ENCODE data around the gene PRR3. TPM values are rescaled to one million over a fixed set of nuclear protein-coding genes. Genes with fewer than 3 reads are reported as not detected.

Gene PRR3
- polyA plus RNA-seq, 3 donors = 2.8 to 7.1 (median 3.6) TPM

DNA sequence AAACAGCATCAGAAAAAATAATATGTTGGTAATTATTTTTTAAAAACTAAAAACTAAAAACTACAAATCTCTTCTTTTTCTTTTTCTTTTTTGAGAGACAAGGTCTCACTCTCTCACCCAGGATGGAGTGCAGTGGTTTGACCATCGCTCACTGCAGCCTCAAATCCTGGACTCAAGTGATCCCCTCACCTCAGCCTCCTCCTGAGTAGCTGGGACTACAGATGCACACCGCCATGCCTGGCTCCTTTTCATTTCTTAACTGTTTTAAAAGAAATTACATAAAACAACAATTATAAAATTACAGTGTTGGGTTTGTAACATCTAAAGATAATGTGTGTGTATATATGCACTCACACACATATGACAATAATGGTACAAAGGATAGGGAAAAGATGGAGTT is 43.6 kb upstream of the PRR3 start:
- Mint-ChIP-seq H3K9me3 (peaks cover 2 to 12% (median 5%) of the 10 kb centered on the region in 7 donors), H3K4me3 (no peak overlapping the region), H3K36me3 (no peaks in the 10 kb centered on the region), H3K27ac (no peak overlapping the region), H3K4me1 (peaks cover 52% of the 10 kb centered on the region), H3K27me3 (ENCODE audit: low read depth in 3 of 3) (no peaks in the 10 kb centered on the region)
- no peak overlapping the region for H2AFZ ChIP-seq (ENCODE audit: insufficient read depth, low read depth, low read length, poor library complexity, severe bottlenecking)
- H3K36me3 ChIP-seq (replicated peaks in 1 of 2; ENCODE audit: control insufficient read depth in 1 of 2, insufficient read depth in 2 of 2, low read length in 2 of 2) = no peaks in the 10 kb centered on the region
- no peaks in the 10 kb centered on the region for H3K79me2 ChIP-seq (ENCODE audit: insufficient read depth, low read length)
- no peak overlapping the region for H3K4me3 ChIP-seq (replicated peaks in 1 of 3; ENCODE audit: low read depth in 2 of 3, low read length in 3 of 3)
- peaks cover 0 to 3% of the 10 kb centered on the region in 2 donors for H3K9me3 ChIP-seq (replicated peaks in 1 of 2; ENCODE audit: control insufficient read depth in 1 of 2, insufficient read depth in 1 of 2, low read length in 2 of 2)
- no peak overlapping the region for H3K27ac ChIP-seq (ENCODE audit: low read depth in 1 of 2, low read length in 2 of 2)
- peaks cover 64 to 69% of the 10 kb centered on the region in 2 donors for H3K4me1 ChIP-seq (ENCODE audit: control insufficient read depth in 1 of 2, insufficient read depth in 2 of 2, low read length in 2 of 2)
- WGBS (ENCODE audit: insufficient coverage) = 100% methylated on average over 1 of the region's 2 CpGs
- no peaks in the 10 kb centered on the region for H4K20me1 ChIP-seq (ENCODE audit: insufficient read depth, low read length)
- no peaks in the 10 kb centered on the region for H3K27me3 ChIP-seq (ENCODE audit: control insufficient read depth in 2 of 2, insufficient read depth in 2 of 2, low read length in 2 of 2)
- intact Hi-C loops (cut with micrococcal nuclease) = no loop called here
- no peak for DNase-seq
- H3K9ac ChIP-seq (ENCODE audit: insufficient read depth, low read length, poor library complexity, severe bottlenecking) = no peak overlapping the region
- TF ChIP-seq, protein P1, sequence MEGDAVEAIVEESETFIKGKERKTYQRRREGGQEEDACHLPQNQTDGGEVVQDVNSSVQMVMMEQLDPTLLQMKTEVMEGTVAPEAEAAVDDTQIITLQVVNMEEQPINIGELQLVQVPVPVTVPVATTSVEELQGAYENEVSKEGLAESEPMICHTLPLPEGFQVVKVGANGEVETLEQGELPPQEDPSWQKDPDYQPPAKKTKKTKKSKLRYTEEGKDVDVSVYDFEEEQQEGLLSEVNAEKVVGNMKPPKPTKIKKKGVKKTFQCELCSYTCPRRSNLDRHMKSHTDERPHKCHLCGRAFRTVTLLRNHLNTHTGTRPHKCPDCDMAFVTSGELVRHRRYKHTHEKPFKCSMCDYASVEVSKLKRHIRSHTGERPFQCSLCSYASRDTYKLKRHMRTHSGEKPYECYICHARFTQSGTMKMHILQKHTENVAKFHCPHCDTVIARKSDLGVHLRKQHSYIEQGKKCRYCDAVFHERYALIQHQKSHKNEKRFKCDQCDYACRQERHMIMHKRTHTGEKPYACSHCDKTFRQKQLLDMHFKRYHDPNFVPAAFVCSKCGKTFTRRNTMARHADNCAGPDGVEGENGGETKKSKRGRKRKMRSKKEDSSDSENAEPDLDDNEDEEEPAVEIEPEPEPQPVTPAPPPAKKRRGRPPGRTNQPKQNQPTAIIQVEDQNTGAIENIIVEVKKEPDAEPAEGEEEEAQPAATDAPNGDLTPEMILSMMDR (IDR thresholded peaks at IDR 0.05) = no peak
- H3K4me2 ChIP-seq (replicated peaks; ENCODE audit: extremely low read depth, low read length, poor library complexity, severe bottlenecking) = no peak overlapping the region

GRCh38 chr6:30515106-30515505 is 42.0 kb upstream of the PRR3 start:
- H3K4me2 ChIP-seq (replicated peaks; ENCODE audit: extremely low read depth, low read length, poor library complexity, severe bottlenecking) = peak overlapping the region; percentile 77
- Mint-ChIP-seq H3K27ac (peak overlapping the region; percentile 97 to 100 (median 99)), H3K4me3 (peak overlapping the region; percentile 79 to 88), H3K27me3 (ENCODE audit: low read depth in 3 of 3) (no peaks in the 10 kb centered on the region), H3K4me1 (peaks cover 45% of the 10 kb centered on the region), H3K36me3 (no peaks in the 10 kb centered on the region), H3K9me3 (peaks cover 2 to 14% (median 6%) of the 10 kb centered on the region in 7 donors)
- H2AFZ ChIP-seq (ENCODE audit: insufficient read depth, low read depth, low read length, poor library complexity, severe bottlenecking) = peak overlapping the region; percentile 74
- intact Hi-C loops (cut with micrococcal nuclease) = loop anchor here in 1 of 2 donors (2.0 kb wide), 1 partner anchor 16 kb away; no protein-coding TSS in a partner anchor
- H3K9me3 ChIP-seq (replicated peaks in 1 of 2; ENCODE audit: control insufficient read depth in 1 of 2, insufficient read depth in 1 of 2, low read length in 2 of 2) = peaks cover 0 to 3% of the 10 kb centered on the region in 2 donors
- H3K4me1 ChIP-seq (ENCODE audit: control insufficient read depth in 1 of 2, insufficient read depth in 2 of 2, low read length in 2 of 2) = peaks cover 48 to 53% of the 10 kb centered on the region in 2 donors
- H4K20me1 ChIP-seq (ENCODE audit: insufficient read depth, low read length) = no peaks in the 10 kb centered on the region
- DNase-seq = no peak
- no peaks in the 10 kb centered on the region for H3K79me2 ChIP-seq (ENCODE audit: insufficient read depth, low read length)
- H3K4me3 ChIP-seq (replicated peaks in 1 of 3; ENCODE audit: low read depth in 2 of 3, low read length in 3 of 3) = peak overlapping the region in 1 of 3 experiments; percentile 76
- no peaks in the 10 kb centered on the region for H3K36me3 ChIP-seq (replicated peaks in 1 of 2; ENCODE audit: control insufficient read depth in 1 of 2, insufficient read depth in 2 of 2, low read length in 2 of 2)
- no peaks in the 10 kb centered on the region for H3K27me3 ChIP-seq (ENCODE audit: control insufficient read depth in 2 of 2, insufficient read depth in 2 of 2, low read length in 2 of 2)
- H3K9ac ChIP-seq (ENCODE audit: insufficient read depth, low read length, poor library complexity, severe bottlenecking) = no peak overlapping the region
- peak overlapping the region; percentile 56 to 96 for H3K27ac ChIP-seq (ENCODE audit: low read depth in 1 of 2, low read length in 2 of 2)
- WGBS (ENCODE audit: insufficient coverage) = no CpG with 5 or more reads among the region's 4 CpGs
- TF ChIP-seq, protein P1 (IDR thresholded peaks at IDR 0.05) = no peak

Data from CD14-positive monocyte (primary cell).